GM19023 (cell line): ENCODE data around the gene RACGAP1.

Source experiments
- ATAC-seq: cut with Tn5 transposase; IDR thresholded peaks from one replicate; pipeline ENCODE4 v1.9.1; 2021; ENCODE audit warnings: mild to moderate bottlenecking, moderate library complexity; ENCODE audit not compliant: unreplicated experiment

RACGAP1 gene

DNA sequence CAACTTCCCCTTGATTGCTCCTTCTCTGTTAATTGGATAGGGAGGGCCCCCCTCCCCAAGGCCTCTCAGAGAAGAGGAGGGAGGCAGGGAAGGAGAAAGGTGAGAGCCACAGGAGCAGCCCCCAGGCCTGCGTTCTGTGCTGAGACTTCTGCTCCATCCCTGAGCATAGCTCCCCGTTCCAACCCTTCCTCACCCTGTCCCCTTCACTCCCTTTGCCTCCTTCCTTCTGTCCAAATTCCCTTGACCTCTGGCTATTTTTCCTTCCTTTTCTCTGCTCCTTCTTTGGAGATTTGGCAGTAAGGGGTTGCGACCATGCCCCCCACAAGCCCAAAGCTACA, 31.3 kb upstream of the RACGAP1 start:
- ATAC-seq, result no peak

DNA sequence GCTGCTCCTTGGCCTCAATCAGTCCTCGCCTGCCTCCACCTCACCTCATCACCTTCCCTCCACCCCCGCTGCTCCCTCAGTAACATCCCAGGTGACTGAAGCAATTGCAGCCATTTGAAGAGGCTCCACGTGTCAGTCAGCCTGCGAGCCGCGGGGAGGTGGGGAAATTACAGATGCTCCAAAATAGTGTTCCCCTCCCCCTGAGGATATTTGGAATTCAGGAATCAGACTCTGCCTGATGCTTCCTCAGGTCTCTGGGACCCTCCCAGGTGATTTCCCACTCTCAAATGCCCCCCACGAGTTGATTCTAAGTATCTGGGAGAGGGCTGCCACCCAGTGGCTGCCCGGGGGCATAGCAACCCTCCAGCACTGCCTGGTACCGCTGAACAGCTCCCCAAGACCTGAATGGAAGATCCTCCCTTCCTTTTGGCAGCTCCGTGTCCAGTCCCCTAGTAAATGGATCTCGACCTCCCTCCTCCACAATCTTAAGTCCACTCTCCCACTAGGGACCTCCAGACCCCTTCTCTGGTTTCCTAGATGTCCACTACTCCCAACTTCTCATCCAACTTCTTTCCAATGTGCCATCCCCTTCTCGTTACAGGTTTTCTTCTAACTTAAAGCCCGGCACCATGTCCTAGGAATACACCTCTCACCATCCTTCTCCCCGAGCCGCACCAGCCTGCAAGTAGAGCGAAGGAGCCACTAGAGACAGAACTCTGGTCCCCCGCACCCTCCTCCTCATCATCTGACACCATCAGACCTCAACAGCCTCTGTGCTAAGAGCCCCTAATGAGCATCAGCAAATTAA, 30.7 kb upstream of the RACGAP1 start:
- ATAC-seq, result no peak

DNA sequence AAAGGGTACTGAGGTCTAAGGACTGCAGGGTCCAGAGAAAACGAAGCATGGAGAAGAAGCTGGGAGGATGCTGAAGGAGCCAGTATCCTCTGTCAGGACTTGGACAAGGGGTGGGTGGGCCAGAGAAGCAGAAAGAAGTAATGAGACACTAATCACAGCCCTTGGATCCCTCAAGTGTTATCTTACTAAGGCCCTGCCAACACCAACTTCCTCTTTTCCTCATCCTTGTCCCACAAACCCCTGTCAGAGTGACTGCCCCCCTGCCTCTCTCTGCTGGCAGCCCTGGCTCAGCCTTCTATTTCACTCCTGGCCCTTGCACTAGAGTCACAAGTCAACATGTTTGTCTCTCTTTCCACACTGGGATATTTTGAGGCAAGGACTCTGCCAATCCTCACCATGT, 28.3 kb upstream of the RACGAP1 start:
- no peak for ATAC-seq

DNA sequence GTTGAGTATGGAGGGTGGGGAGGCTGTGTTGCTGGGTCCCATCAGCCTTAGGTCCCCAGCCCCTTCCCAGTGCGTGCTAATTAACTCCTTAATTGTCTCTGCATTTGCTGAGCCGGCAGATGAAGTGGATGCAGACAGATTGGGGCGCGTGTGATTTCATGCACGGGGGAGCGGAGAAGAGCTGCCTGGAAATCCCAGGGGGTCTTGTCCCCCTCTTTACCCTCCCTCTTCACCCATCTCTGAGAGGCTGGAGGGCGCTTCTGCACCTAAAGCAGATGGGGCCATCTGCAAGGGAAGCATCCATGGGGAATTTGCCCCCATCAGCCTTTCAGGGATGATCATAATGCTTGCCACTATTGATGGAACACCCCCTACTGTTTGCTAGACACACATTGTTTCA, 27.7 kb upstream of the RACGAP1 start:
- ATAC-seq, result no peak

DNA sequence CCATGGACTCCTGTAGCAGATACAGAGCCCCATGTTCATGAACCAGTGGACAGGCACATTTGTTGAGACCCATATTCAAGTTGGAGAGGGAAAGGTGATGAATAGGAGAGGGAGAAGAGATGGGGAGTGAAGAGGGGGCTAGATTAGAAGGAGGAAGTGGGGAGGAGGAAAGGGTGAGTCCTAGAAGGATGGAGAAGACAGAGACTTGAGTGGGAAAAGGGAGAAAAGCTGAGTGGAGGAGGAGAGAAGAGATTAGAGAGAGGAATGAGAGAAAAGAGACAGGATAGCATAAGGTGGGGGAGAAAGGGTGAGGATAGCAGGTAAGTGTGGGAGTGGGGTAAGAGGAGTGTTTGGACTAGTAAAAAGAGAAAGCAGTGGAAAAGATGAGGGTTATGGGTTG, 27.2 kb upstream of the RACGAP1 start:
- ATAC-seq, result no peak

DNA sequence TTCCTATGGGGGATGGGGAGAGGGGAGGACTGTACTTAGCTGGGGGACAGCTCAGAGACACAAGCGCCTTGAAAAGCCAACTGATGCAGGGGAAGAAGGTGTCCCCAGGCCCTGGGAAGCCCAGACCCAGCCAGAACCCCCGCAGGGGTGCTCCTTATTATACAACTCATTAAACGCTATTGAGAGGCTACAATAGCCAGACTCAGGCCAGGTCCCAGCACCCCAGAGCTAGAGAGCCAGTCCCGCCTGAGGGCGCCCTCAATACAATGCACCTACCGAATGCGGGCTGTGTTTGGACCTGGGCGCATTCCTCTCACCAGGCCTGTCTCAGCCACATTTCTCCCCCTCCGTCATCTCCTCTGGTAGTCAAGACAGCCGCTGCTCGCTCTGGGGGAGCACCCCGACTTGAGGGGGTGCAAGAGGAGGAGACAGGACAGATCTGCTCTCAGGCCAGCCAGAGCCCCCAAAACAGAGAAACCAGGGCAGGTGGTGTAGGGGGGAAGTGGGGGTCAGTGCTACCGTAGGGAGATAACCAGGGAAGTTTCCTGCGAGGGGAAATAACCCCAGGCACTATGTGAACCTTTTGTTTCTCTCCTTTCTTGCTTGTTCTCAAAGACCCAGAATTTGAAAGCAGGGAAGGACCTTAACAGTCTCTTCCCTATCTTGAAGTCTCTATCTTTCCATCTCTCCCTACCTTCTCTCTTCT, 26.0 kb upstream of the RACGAP1 start:
- ATAC-seq, result no peak

DNA sequence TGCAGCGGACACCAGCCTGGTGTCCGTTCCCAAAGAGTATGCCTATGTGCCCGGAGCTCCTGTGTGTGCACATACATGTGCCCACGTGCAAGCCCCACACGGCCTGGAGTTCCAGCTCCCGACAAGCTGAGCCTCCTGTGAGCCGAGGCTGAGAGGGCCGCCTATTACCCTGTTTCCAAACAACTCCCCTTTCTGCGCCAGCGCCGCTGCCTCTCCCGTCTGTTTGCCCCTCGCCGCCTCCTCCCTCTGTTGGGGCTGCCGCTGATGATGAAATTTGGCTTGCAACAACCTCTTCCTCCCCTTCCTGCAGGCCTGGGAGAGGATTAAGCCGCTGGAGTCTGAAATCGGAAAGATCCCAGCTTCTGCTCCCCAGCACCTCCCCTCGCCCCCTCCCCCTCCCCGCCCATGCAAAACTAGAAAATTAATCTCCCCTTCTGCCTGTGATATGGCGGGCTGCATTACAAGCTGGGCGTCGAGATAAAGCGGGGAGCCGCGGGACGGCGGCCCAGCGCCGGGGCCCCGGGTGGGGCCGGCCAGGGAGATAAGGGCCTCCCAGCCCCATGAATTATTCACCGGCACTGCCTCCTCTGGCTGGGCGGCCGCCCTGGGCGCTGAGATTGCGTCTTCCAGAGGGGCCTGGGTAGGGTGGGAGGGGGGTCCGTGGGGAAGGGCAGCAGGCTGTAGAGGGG, 25.3 kb upstream of the RACGAP1 start:
- ATAC-seq, result no peak

DNA sequence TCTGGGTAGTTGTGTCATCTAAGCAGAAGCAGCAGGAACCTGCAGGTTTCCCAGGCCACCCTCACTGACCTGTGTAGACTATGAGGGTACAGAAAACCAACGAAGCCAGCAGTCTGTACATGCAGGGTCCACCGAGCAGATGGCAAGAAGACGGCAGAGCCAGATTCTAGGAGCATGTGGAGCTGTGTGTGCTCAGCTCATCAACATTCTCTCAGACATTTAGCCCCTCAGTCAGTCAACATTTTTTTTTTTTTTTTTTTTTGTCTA, 24.8 kb upstream of the RACGAP1 start:
- no peak for ATAC-seq

DNA sequence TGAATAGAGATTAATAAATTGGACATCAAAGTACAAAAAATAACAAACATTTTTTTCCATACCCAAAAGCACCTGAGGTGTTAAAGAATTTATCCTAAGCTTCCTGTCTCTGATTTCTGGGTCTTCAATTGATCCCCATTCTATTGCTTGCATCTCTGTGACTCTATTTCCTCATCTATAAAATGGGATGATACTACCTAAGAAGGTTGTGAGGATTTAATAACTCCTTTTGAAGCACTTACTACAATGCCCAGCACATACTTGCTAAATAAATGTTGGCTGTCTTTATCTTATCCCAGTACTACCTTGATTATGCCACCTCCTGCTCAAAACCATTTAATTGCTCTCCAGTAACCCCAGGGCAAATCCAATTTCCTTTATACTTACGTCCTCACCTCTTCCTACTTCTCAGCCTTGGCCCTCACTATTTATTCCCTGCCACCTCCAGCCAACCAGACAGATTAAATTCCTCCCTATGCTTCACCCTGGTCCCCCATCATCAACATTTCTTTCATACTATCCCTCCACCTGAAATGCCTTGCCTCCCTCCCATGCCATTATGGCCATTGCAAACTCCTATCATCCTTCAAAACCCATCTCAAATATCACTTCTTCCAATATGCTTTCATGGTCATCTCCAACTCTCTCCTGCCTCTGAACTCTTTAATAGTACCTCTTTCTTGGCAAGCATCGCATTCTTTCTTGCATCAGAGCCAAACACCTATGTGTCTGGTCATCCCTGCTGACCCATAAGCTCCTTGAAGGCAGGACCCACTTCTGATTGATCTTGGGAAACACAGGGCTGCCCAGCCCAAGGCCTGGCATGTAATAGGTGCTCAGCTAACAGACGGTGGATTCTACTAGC, 24.2 kb upstream of the RACGAP1 start:
- ATAC-seq, result no peak

DNA sequence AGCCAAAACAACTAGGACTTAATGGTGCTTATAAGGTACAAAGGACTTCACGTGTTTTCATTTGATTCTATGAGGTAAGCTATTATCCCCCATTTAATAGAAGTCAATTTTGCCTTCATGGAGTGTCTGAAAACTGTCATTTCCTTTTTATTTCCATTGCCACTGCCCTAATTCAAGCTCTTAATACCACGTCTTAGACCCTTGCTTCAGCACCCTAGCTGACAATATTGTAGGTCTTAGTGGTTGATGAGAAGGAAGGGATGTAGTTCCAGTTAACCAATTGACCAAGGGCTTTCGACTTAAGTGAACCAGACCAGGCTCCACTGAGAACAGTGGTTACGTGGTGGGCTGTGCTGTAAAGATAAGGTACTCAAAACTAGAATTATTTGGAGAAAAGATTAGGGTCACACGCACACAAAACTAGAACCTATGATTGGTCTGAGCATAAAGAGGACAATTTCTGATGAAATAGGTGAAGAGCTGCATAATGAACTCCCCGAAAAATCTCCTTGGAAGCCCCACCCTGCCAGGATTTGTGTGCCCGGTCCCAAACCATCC, 22.5 kb upstream of the RACGAP1 start:
- no peak for ATAC-seq

DNA sequence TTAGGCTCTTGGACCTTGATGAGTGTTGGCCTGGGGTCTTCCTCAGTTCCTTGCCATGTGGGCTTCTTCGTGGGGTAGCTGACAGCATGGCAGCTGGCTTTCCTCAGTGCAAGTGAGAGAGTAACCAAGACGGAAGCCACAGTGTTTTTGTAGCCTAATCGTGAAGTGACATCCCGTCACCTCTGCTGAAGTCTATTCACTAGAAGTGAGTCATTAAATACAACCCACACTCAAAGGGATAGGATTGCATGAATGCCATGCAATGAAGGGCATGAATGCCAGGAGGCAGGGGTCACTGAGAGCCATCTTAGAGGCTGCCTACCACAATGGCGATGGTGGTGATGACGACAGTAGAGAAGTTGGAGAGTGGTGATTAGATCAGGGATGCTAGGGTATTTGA, 18.6 kb upstream of the RACGAP1 start:
- ATAC-seq, result no peak

DNA sequence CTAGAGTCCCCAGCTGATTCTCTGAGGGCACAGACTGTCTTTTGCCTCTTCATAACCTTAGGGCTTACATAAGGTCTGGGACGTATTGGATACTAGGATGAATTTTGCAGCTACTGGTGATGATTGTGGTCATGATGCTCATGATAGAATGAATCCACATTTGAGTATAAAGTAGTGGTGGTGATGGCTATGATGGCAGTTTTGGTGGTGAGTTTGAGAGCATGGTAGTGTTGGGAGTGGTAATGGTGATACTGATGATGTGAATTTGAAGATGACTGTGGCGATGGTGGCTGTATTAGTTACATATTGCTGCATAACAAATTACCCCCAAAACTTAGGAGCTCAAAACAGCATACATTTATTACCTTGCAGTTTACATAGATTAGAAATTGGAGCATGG, 18.0 kb upstream of the RACGAP1 start:
- ATAC-seq, result no peak

DNA sequence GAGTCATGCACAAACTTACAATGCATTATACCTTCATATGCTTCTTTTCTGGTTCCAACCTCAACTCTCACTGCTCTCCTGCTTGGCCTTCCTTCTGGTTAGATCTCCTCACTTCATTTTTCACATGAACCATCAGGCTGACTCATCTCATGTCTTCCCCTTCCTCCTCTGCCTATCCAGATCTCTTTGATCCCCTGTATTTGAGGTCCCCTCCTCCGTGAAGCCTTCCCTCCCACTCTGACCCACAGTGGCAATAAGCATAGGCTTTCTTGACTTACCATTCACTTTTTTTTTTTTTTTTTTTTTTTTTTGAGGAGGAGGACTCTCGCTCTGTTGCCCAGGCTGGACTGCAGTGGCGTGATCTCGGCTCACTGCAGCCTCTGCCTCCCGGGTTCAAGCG, 17.4 kb upstream of the RACGAP1 start:
- no peak for ATAC-seq

DNA sequence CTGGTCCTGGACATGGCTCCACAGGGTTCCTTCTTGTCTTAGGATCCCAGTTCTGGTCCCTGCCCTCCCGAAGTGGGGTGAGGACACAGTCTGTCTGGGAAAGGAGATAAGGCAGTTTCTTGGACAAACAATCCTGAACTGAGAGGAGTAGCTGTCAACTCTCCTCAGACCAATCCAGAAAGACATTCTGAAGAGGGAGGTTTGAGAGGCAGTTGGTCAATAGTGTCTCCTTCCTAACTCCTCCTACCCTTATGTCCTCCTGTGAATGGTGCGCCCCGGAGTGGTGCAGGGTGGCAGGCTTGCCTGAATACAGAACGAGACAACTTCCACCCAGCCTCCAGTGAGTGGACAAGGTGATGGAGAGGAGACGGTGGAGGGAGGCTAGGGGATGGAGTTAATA, 16.7 kb upstream of the RACGAP1 start:
- no peak for ATAC-seq

DNA sequence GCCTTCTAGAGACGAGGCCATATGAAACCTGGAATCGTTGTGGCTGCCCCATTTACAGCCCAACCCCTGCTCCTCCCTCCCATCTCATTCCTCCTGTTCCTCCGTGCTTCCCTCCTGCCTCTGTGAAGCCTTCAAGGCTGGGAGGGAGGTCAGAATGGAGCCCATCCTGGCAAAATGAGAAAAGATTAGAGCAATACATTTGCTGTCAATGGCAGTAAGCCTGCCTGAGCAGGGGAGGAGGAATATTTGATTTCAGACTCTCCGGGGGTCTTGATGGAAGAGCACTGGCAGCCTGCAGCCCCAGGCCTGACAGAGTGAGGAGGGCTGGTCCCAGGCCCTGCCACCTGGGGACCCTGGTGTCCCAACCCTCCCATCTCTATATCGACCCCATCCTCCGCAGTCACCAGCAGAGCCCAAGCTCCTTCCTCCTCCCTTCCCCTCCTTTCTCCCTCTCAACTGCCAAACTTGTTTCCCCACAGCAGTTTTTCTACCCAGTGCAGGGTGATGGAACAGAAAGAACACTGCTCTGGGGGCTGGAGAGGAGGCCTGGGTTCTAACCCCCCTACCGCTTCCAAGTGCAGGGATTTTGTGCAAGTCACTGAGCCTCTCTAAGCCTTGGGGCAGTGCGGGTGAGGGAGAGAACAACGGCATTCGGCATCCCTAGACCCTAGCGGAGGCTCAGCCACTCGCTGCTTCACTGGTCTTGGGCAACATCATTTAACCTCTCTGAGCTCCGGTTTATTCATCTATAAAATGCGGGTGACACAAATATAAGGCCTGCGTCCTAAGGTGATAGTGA, 16.0 kb upstream of the RACGAP1 start:
- no peak for ATAC-seq

DNA sequence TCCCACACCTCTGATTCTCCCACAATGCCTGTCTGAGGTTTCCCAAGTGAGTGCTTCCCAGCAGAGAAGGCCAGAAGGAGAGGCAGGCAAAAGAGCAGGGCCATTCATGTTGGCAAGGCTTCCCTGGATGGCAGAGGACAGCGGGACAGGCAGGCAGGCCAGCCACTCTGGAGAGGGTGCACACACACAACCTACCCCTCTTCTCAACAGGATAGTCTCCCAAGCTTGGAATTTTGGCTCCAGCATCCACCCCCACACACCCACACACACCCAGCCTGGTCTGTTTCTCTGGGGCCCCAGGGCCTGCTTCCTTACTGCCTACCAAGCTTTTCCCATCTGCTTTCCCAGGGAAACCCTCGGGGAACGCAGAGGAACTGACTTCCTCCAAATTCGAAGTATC, 15.4 kb upstream of the RACGAP1 start:
- no peak for ATAC-seq

DNA sequence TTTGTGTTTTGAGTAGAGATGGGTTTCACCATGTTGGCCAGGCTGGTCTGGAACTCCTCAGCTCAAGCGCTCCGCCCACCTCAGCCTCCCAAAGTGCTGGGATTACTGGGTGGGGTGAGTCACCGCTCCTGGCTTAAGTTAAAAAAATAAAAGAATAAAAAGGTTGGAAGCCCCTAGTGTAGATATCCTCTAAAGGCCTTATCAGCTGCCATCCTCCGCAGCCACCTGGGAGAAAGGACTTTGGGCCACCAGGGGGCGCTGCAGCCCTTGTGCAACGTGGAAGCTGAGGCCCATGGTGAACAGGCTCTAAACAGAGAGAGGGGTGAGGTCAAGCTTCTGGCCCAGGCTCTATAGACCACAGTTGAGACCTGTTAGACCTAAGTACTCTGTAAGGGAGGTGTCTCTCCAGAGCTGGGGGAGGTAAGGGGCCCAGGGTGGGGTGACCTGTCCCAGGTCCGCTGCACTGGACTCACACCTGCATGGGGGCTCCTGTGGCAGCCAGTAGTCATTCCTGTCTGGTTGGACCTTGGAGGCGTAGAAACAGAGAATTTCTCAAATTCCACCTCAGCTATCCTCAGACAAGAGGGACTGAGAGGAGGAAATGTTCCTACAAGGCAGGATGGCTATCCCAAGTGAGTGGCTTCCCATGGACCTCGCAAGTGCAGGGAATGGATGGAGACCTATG, 14.0 kb upstream of the RACGAP1 start:
- no peak for ATAC-seq

DNA sequence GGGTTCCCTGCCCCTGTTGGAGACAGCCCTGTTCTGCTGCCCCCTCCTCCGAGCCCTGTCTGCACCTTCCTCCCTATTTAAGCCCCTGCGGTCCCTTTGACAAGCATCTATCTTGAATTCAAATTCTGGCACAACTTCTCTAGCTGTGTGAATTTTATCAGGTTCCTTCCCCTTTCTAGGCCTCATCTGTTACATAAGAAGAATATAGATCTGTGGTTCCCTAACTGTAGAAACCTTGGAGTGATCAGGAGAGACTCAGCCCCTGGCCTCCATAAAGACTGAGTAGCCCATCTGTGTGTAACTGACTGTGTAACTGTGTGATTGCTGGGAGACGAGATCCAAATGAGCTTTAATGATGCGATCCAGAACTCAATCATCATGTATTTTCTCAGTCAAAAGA, 13.0 kb upstream of the RACGAP1 start:
- no peak for ATAC-seq

DNA sequence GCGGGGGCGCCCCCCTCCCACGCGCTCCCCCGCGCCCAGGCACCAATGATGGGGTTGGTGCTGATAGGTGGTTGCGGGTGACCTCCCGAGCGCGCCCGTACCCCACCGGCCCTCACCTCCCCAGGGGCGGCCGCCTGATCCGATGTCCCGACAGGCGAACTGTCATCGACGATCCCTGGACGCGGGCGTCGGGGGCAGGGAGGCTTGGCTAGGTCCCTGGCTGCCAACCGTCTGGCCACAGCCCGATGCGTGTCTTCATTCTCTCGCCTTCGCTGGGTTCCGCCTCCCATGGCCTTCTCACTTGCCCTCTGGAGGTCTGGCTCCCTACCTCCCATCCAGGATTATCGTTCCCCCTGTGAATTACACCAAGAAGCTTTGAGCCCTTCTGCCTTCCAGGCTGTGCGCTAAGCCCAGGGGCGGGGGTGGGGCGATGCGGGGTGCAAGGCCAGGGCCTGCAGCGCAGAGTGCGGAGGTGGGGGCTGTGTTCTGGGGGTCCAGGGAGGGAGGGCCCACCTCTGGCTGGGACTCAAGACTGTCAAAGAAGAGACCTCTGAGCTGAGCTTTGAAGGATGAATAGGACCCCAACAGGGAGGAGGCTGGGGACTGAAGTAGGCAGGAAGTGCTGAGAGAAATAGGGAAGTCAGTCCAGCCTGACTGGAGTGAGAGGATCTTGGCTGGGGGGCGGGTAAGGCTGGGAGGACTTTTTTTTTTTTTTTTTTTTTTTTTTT, 7.7 kb upstream of the RACGAP1 start:
- ATAC-seq, result no peak
